A549 (cell line): ENCODE measurements around the gene MUC5AC. TPM values are rescaled to one million over a fixed set of nuclear protein-coding genes. Genes with fewer than 3 reads are reported as not detected.
"Not testable (repeated sequence)": the region's sequence is repeated elsewhere in the genome, so short reads cannot be mapped to it uniquely, and the experiment has no call there.

ENCODE experiments used
- ATAC-seq, 2 experiments: fragments of 200-7000 bp in 1 of 2; fragments of >200 bp in 1 of 2; cut with Nextera tagmentation in 1 of 2; cut with Tn5 transposase in 1 of 2; 3 replicates each; pipeline versions ENCODE4 v1.8.0 to v1.9.1; 2018 to 2020; ENCODE audit warnings: mild to moderate bottlenecking in 1 of 2, moderate library complexity in 1 of 2
- CTCF ChIA-PET: fragments of 300-600 bp; sonication (Branson Sonifier 250); formaldehyde crosslinking; extraction: SDS; loops from one replicate; lab custom pipeline; 2021; ENCODE audit warnings: antibody characterized with exemption, inconsistent platforms; lab: Yijun Ruan, JAX
- POLR2A ChIA-PET: fragments of 350-600 bp; formaldehyde crosslinking; extraction: SDS; loops from one replicate; lab custom pipeline; 2021; ENCODE audit warnings: antibody characterized with exemption, inconsistent platforms; lab: Yijun Ruan, JAX
- DNase-seq, 2 experiments: peaks; one replicate each; pipeline versions ENCODE4 v3.0.0 to v3.0.0-alpha.2; 2011 to 2016; ENCODE audit warnings: low read depth in 1 of 2, low spot score in 1 of 2
- FAIRE-seq: peaks from 2 replicates; lab custom pipeline; 2011; peaks lifted over from hg19 to GRCh38; lab: Jason Lieb, UNC
- H3K27ac ChIP-seq, 2 experiments: fragments of >200 bp; sonication (Bioruptor Twin); formaldehyde crosslinking; 3 replicates each; pipeline ENCODE4 v1.5.1; 2016 to 2017
- H3K4me1 ChIP-seq: fragments of >200 bp; sonication (Bioruptor Twin); formaldehyde crosslinking; 3 replicates; pipeline ENCODE4 v1.6.1; 2016
- H3K4me2 ChIP-seq: fragments of >200 bp; sonication (Bioruptor Twin); formaldehyde crosslinking; 3 replicates; pipeline ENCODE4 v1.6.1; 2016
- H3K4me3 ChIP-seq: fragments of >200 bp; sonication (Bioruptor Twin); formaldehyde crosslinking; 3 replicates; pipeline ENCODE4 v1.5.1; 2016
- H3K9me3 ChIP-seq: fragments of >200 bp; sonication (Bioruptor Twin); formaldehyde crosslinking; 3 replicates; pipeline ENCODE4 v1.6.1; 2016
- BHLHE40 ChIP-seq: IDR thresholded peaks from 2 replicates; pipeline ENCODE4 v1.6.1; 2012; ENCODE audit warnings: low read depth, low read length, inconsistent platforms
- CEBPB ChIP-seq, 2 experiments: fragments of >200 bp in 1 of 2; sonication (Bioruptor Twin) in 1 of 2; formaldehyde crosslinking in 1 of 2; IDR thresholded peaks; 2 replicates each; pipeline ENCODE4 v1.6.1; 2012 to 2016
- CHD2 ChIP-seq: fragments of 150-350 bp; IDR thresholded peaks from 2 replicates; pipeline ENCODE4 v1.6.1; 2014; ENCODE audit warnings: low read length; ENCODE audit not compliant: partially characterized antibody
- CHD4 ChIP-seq: fragments of 200-600 bp; sonication (generic); IDR thresholded peaks from 2 replicates; pipeline ENCODE4 v1.6.1; 2016; ENCODE audit warnings: antibody characterized with exemption, mild to moderate bottlenecking, borderline replicate concordance
- EHF ChIP-seq: fragments of 250-450 bp; sonication (Bioruptor Pico); IDR thresholded peaks from 2 replicates; pipeline ENCODE4 v1.5.0; 2020; ENCODE audit warnings: mild to moderate bottlenecking
- EHMT2 ChIP-seq: fragments of 200-600 bp; sonication (generic); IDR thresholded peaks from 2 replicates; pipeline ENCODE4 v1.6.1; 2016; ENCODE audit warnings: antibody characterized with exemption, low read depth, mild to moderate bottlenecking, moderate library complexity
- EP300 ChIP-seq, 2 experiments: fragments of >200 bp; sonication (Bioruptor Twin); formaldehyde crosslinking; IDR thresholded peaks; 2 replicates in 1 of 2; 3 replicates in 1 of 2; pipeline ENCODE4 v1.6.1; 2016 to 2017
- ESRRA ChIP-seq: fragments of 150-350 bp; IDR thresholded peaks from 2 replicates; pipeline ENCODE4 v1.6.1; 2014; ENCODE audit warnings: mild to moderate bottlenecking, low read length, borderline replicate concordance
- FOSB ChIP-seq: fragments of 250-450 bp; sonication (Bioruptor Pico); IDR thresholded peaks from 2 replicates; pipeline ENCODE4 v1.5.0; 2020; ENCODE audit warnings: mild to moderate bottlenecking, moderate library complexity
- FOSL2 ChIP-seq, 2 experiments: fragments of 450-650 bp in 1 of 2; fragments of >200 bp in 1 of 2; sonication (Bioruptor Twin) in 1 of 2; formaldehyde crosslinking; IDR thresholded peaks; 2 replicates each; pipeline versions ENCODE4 v1.5.0 to v1.6.1; 2016 to 2020; ENCODE audit warnings: mild to moderate bottlenecking in 1 of 2, moderate library complexity in 1 of 2
- GATA3 ChIP-seq: IDR thresholded peaks from 2 replicates; pipeline ENCODE4 v1.6.1; 2012; ENCODE audit warnings: borderline replicate concordance
- HDAC2 ChIP-seq: fragments of 200-600 bp; sonication (generic); IDR thresholded peaks from 2 replicates; pipeline ENCODE4 v1.6.1; 2016
- HEYL ChIP-seq: fragments of 250-450 bp; sonication (Bioruptor Pico); IDR thresholded peaks from 2 replicates; pipeline ENCODE4 v1.8.0; 2021; ENCODE audit warnings: mild to moderate bottlenecking, moderate library complexity
- HOXA7 ChIP-seq: fragments of 250-450 bp; sonication (Bioruptor Pico); IDR thresholded peaks from 2 replicates; pipeline ENCODE4 v1.5.0; 2020; ENCODE audit warnings: mild to moderate bottlenecking, moderate library complexity
- HOXB5 ChIP-seq: fragments of 250-450 bp; sonication (Bioruptor Pico); IDR thresholded peaks from 2 replicates; pipeline ENCODE4 v1.5.0; 2020; ENCODE audit warnings: mild to moderate bottlenecking, moderate library complexity
- JUN ChIP-seq, 2 experiments: fragments of >200 bp; sonication (Bioruptor Twin); formaldehyde crosslinking; IDR thresholded peaks; 2 replicates in 1 of 2; 3 replicates in 1 of 2; pipeline ENCODE4 v1.6.1; 2016 to 2017
- JUNB ChIP-seq: fragments of >200 bp; sonication (Bioruptor Twin); formaldehyde crosslinking; IDR thresholded peaks from 2 replicates; pipeline ENCODE4 v1.6.1; 2016
- KDM1A ChIP-seq: fragments of 200-600 bp; sonication (generic); IDR thresholded peaks from 2 replicates; pipeline ENCODE4 v1.6.1; 2016; ENCODE audit warnings: low read depth, mild to moderate bottlenecking
- KDM5A ChIP-seq: fragments of 200-600 bp; sonication (generic); IDR thresholded peaks from 2 replicates; pipeline ENCODE4 v1.6.1; 2016; ENCODE audit warnings: antibody characterized with exemption, mild to moderate bottlenecking
- MAFK ChIP-seq: fragments of 450-650 bp; IDR thresholded peaks from 2 replicates; pipeline ENCODE4 v1.6.1; 2014; ENCODE audit not compliant: partially characterized antibody
- MYC ChIP-seq: IDR thresholded peaks from 2 replicates; pipeline ENCODE4 v1.6.1; 2012; ENCODE audit warnings: mild to moderate bottlenecking, inconsistent platforms, low read length, improper control_type of control experiment, borderline replicate concordance
- NPAS2 ChIP-seq: fragments of 250-450 bp; sonication (Bioruptor Pico); IDR thresholded peaks from 2 replicates; pipeline ENCODE4 v1.8.0; 2022; ENCODE audit warnings: mild to moderate bottlenecking, moderate library complexity, borderline replicate concordance
- NR3C1 ChIP-seq: fragments of >200 bp; sonication (Bioruptor Twin); formaldehyde crosslinking; IDR thresholded peaks from 3 replicates; pipeline ENCODE4 v1.6.1; 2017
- RAD21 ChIP-seq, 2 experiments: fragments of >200 bp in 1 of 2; sonication (Bioruptor Twin) in 1 of 2; formaldehyde crosslinking in 1 of 2; IDR thresholded peaks in 1 of 2; conservative IDR thresholded peaks in 1 of 2; 2 replicates in 1 of 2; 3 replicates in 1 of 2; pipeline ENCODE4 v1.6.1; 2012 to 2018; ENCODE audit warnings: inconsistent platforms in 1 of 2
- RARB ChIP-seq: fragments of 250-450 bp; sonication (Bioruptor Pico); IDR thresholded peaks from 2 replicates; pipeline ENCODE4 v1.8.0; 2021; ENCODE audit warnings: mild to moderate bottlenecking, moderate library complexity
- RNF2 ChIP-seq: fragments of 200-600 bp; sonication (generic); IDR thresholded peaks from 2 replicates; pipeline ENCODE4 v1.6.1; 2016; ENCODE audit warnings: low read depth, mild to moderate bottlenecking, antibody characterized with exemption, moderate library complexity, borderline replicate concordance
- SMC3 ChIP-seq: fragments of >200 bp; sonication (Bioruptor Twin); formaldehyde crosslinking; IDR thresholded peaks from 3 replicates; pipeline ENCODE4 v1.6.1; 2018; ENCODE audit warnings: inconsistent platforms
- SREBF2 ChIP-seq: fragments of 450-650 bp; IDR thresholded peaks from 2 replicates; pipeline ENCODE4 v1.6.1; 2014; ENCODE audit warnings: mild to moderate bottlenecking, moderate library complexity
- TFCP2L1 ChIP-seq: fragments of 250-450 bp; sonication (Bioruptor Pico); IDR thresholded peaks from 2 replicates; pipeline ENCODE4 v1.5.0; 2021; ENCODE audit warnings: mild to moderate bottlenecking
- TP53 ChIP-seq: fragments of 250-450 bp; sonication (Bioruptor Pico); IDR thresholded peaks from 2 replicates; pipeline ENCODE4 v1.5.0; 2021; ENCODE audit warnings: mild to moderate bottlenecking, moderate library complexity
- ZFP36 ChIP-seq: fragments of 450-650 bp; IDR thresholded peaks from 2 replicates; pipeline ENCODE4 v1.6.1; 2014; ENCODE audit warnings: borderline replicate concordance; ENCODE audit not compliant: partially characterized antibody
- WGBS: methylation state at CpG from one replicate; pipeline ENCODE4 v1.1.6; 2017; ENCODE audit errors: missing lambda C conversion rate; 5-methylcytosine and 5-hydroxymethylcytosine counted together
- polyA plus RNA-seq, 4 experiments: library from polyadenylated mRNA; depleted of rRNA in 3 of 4; stranded (reverse); fragments of >200 nt; fragmentation: RNase III in 1 of 4; extraction: RNeasy Plus Mini Kit Qiagen cat#74134 plus additional on column Dnase treatment in 1 of 4; gene quantifications; 2 replicates in 3 of 4; 3 replicates in 1 of 4; pipeline ENCODE4 v1.2.3, GENCODE V29; 2011 to 2017
- TF ChIP-seq, protein P1 (sequence below): IDR thresholded peaks from 2 replicates; pipeline ENCODE4 v1.6.1; 2012
- TF ChIP-seq, protein P2 (sequence below): IDR thresholded peaks from 2 replicates; pipeline ENCODE4 v1.6.1; 2012; ENCODE audit warnings: low read depth, borderline replicate concordance
- TF ChIP-seq, protein P3 (sequence below): IDR thresholded peaks from 2 replicates; pipeline ENCODE4 v1.6.1; 2012
- TF ChIP-seq, protein P4 (sequence below): fragments of >200 bp; sonication (Bioruptor Twin); formaldehyde crosslinking; IDR thresholded peaks from 3 replicates; pipeline ENCODE4 v1.6.1; 2016
- TF ChIP-seq, protein P5 (sequence below): fragments of 450-650 bp; IDR thresholded peaks from 2 replicates; pipeline ENCODE4 v1.6.1; 2014; ENCODE audit warnings: antibody characterized with exemption

MUC5AC gene
- polyA plus RNA-seq, 2 of the 4 experiments (the other 2 are of a cell fraction), result 0.18 to 7.4 TPM

DNA sequence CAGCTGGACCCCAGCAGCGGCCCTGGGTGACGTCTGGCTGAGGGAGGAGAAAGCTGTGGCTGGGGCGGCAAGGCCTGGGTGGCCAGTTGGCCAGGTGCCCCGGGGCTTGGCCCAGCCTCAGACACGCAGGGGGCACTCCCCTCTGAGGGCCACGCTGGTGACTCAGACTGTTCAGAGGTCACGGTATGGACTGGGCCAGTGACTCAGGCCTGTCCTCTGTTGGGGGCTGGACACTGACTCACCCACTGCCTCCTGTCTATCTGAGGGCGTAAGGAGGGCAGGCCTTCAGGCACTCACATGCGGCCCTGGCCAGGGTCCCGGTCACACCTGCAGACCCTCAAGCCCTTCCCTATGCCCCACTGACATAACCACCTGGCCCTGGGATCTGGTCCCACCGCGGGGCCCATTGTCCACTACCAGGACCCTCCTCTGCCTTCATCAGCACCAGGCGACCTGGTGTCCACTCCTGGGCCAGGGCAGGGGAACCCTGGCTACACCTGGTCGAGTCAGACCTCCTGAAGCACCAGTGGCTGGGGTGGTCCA is 3.7 kb upstream of the MUC5AC start:
- H3K27ac ChIP-seq, result peak overlapping the region; percentile 97 to 99
- H3K4me1 ChIP-seq, result peaks cover 74% of the 10 kb centered on the region
- POLR2A ChIA-PET, result no interaction called here
- CTCF ChIA-PET, result interaction anchor here (1.1 to 1.9 kb wide), 3 partner anchors 8 to 40 kb away, joined by 3 to 6 read pairs (median 5); no protein-coding TSS in a partner anchor
- H3K9me3 ChIP-seq, result peaks cover 6% of the 10 kb centered on the region; the same call in 1 of the 3 replicates
- WGBS, result 4% methylated on average over 14 of the region's 14 CpGs
- no peak for TF ChIP-seq ESRRA
- TF ChIP-seq CHD4, result peak; percentile 73
- no peak for TF ChIP-seq KDM1A
- TF ChIP-seq BHLHE40, result peak; percentile 55; the same call in 1 of the 2 replicates
- TF ChIP-seq NR3C1, result no peak
- TF ChIP-seq, protein P1, sequence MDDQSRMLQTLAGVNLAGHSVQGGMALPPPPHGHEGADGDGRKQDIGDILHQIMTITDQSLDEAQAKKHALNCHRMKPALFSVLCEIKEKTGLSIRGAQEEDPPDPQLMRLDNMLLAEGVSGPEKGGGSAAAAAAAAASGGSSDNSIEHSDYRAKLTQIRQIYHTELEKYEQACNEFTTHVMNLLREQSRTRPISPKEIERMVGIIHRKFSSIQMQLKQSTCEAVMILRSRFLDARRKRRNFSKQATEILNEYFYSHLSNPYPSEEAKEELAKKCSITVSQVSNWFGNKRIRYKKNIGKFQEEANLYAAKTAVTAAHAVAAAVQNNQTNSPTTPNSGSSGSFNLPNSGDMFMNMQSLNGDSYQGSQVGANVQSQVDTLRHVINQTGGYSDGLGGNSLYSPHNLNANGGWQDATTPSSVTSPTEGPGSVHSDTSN, result peak; percentile 86
- TF ChIP-seq FOSB (CRISPR knock-in tag), result no peak; the same call in 1 of the 2 replicates
- peak; percentile 99 for TF ChIP-seq FOSL2 (IDR thresholded peaks at IDR 0.05)
- peak; percentile 100 for TF ChIP-seq FOSL2 (CRISPR knock-in tag; IDR thresholded peaks at IDR 0.05)
- peak in 1 of 2 experiments; percentile 54; a peak in 1 of 4 replicates for TF ChIP-seq CEBPB (IDR thresholded peaks at IDR 0.05)
- peak; percentile 98 for TF ChIP-seq GATA3
- TF ChIP-seq RNF2, result no peak
- no peak for TF ChIP-seq EHMT2
- TF ChIP-seq CHD2, result no peak
- TF ChIP-seq TP53 (CRISPR knock-in tag), result no peak
- no peak for TF ChIP-seq TFCP2L1 (CRISPR knock-in tag)
- TF ChIP-seq RAD21 (conservative IDR thresholded peaks at IDR 0.05 in 1 of 2, IDR thresholded peaks at IDR 0.05 in 1 of 2), result peak; percentile 2 to 56; a peak in 3 of 5 replicates
- peak; percentile 48; the same call in 1 of the 2 replicates for TF ChIP-seq MYC
- peak; percentile 75; the same call in 1 of the 2 replicates for TF ChIP-seq HEYL
- peak; percentile 82; the same call in 1 of the 2 replicates for TF ChIP-seq RARB
- TF ChIP-seq HDAC2, result no peak
- no peak for TF ChIP-seq NPAS2 (CRISPR knock-in tag)
- no peak; the same call in 1 of the 2 replicates for TF ChIP-seq EHF (CRISPR knock-in tag)
- peak; percentile 38; the same call in 2 of the 3 replicates for TF ChIP-seq SMC3
- TF ChIP-seq ZFP36, result no peak
- TF ChIP-seq, protein P2, sequence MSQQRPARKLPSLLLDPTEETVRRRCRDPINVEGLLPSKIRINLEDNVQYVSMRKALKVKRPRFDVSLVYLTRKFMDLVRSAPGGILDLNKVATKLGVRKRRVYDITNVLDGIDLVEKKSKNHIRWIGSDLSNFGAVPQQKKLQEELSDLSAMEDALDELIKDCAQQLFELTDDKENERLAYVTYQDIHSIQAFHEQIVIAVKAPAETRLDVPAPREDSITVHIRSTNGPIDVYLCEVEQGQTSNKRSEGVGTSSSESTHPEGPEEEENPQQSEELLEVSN, result no peak
- TF ChIP-seq MAFK, result peak; percentile 35
- TF ChIP-seq HOXA7 (CRISPR knock-in tag), result no peak
- TF ChIP-seq EP300 (IDR thresholded peaks at IDR 0.05), result peak; percentile 97 to 98
- peak; percentile 92 to 99 for TF ChIP-seq JUN (IDR thresholded peaks at IDR 0.05)
- peak; percentile 44; the same call in 1 of the 2 replicates for TF ChIP-seq HOXB5 (CRISPR knock-in tag)
- TF ChIP-seq, protein P3, sequence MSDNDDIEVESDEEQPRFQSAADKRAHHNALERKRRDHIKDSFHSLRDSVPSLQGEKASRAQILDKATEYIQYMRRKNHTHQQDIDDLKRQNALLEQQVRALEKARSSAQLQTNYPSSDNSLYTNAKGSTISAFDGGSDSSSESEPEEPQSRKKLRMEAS, result peak; percentile 94
- no peak for TF ChIP-seq KDM5A
- peak; percentile 98 for TF ChIP-seq JUNB
- no peak for TF ChIP-seq SREBF2
- TF ChIP-seq, protein P4, sequence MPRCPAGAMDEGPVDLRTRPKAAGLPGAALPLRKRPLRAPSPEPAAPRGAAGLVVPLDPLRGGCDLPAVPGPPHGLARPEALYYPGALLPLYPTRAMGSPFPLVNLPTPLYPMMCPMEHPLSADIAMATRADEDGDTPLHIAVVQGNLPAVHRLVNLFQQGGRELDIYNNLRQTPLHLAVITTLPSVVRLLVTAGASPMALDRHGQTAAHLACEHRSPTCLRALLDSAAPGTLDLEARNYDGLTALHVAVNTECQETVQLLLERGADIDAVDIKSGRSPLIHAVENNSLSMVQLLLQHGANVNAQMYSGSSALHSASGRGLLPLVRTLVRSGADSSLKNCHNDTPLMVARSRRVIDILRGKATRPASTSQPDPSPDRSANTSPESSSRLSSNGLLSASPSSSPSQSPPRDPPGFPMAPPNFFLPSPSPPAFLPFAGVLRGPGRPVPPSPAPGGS, result peak; percentile 97
- TF ChIP-seq, protein P5, sequence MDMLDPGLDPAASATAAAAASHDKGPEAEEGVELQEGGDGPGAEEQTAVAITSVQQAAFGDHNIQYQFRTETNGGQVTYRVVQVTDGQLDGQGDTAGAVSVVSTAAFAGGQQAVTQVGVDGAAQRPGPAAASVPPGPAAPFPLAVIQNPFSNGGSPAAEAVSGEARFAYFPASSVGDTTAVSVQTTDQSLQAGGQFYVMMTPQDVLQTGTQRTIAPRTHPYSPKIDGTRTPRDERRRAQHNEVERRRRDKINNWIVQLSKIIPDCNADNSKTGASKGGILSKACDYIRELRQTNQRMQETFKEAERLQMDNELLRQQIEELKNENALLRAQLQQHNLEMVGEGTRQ, result peak; percentile 33; the same call in 1 of the 2 replicates
- H3K4me3 ChIP-seq, result no peak overlapping the region
- ATAC-seq (peak; percentile 70 to 84), FAIRE-seq (peak; percentile 92), DNase-seq (peak; percentile 86 to 99)
- H3K4me2 ChIP-seq, result peak overlapping the region; percentile 91

DNA sequence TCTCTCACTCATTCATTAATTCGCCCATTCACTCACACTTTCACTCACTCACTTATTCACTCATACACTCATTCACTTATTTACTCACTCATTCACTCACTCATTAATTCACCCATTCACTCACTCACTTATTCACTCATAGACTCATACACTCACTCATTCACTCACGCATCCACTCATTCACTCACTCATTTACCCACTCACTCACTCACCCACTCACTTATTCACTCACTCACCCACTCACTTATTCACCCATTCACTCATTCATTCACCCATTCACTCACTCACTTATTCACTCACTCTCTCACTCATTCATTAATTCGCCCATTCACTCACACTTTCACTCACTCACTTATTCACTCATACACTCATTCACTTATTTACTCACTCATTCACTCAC is 3.1 kb upstream of the MUC5AC start:
- peak overlapping the region; percentile 97 to 99; a peak in 5 of 6 replicates for H3K27ac ChIP-seq
- FAIRE-seq, H3K4me2 ChIP-seq, H3K9me3 ChIP-seq, ATAC-seq, POLR2A ChIA-PET, H3K4me3 ChIP-seq, CTCF ChIA-PET, DNase-seq: not testable (repeated sequence)
- H3K4me1 ChIP-seq, result peaks cover 72% of the 10 kb centered on the region
- WGBS, result 0% methylated on average over 1 of the region's 3 CpGs
